ENCODE results near the gene INTS11. TPM values are rescaled to one million over a fixed set of nuclear protein-coding genes. Genes with fewer than 3 reads are reported as not detected.

Gene INTS11
- polyA plus RNA-seq, 1 experiment = 52.8 TPM

DNA sequence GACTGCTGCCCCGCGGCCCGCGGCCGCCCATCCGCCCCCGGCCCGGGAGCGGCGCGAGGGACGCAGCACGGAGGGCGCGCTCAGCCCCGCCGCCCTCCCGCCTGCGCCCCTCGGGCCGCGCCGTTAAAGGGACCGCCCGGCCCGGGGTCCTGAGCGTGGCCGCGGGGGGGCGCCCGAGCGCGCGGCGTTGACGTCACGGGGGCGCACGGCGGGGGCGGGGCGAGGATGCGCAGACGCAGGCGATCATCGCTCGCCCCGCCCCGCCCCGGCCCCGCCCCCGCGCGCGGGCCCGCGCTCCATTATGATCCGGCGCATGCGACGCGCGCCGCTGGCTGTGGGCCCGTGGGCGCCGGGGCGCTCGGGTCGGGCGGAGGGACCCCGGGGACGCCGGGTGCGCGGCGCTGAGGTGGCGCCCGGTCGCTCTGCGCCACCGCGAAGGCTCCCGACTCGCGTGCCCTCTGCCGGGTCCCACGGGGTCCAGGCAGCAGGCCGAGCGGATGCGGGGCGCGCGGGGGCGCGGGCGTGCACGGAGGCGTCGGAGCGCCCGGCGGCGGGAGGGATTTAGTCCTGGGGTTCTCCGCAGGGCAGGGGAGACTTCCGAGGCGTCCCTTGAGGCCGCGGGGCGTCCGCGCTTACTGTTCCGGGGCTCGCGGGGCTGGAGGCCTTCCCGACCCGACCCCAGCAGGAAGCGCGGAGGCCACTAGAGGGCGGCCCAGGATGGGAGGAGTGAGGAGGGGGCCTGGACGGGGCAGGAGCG, 25.0 kb upstream of the INTS11 start, which contains the start of gene DVL1:
TSS of gene DVL1 (minus strand) at position 163 of the 757 bp plus-strand sequence. CDS start 353 bp downstream, outside the sequence.
- CTCF ChIA-PET = no interaction called here
- H3K27me3 ChIP-seq (ENCODE audit: control insufficient read depth, insufficient read depth, low read length) = no peaks in the 10 kb centered on the region
- POLR2A ChIA-PET = no interaction called here
- peak; percentile 24 for DNase-seq (ENCODE audit: low read depth, low spot score)
- peak within 1 kb of the TSS; percentile 57 for H3K27ac ChIP-seq (ENCODE audit: low read depth, low read length)
- no peaks in the 10 kb centered on the region; the same call in 1 of the 2 replicates for H3K9me3 ChIP-seq (ENCODE audit: control insufficient read depth, insufficient read depth, low read length)
- TF ChIP-seq, protein P1, sequence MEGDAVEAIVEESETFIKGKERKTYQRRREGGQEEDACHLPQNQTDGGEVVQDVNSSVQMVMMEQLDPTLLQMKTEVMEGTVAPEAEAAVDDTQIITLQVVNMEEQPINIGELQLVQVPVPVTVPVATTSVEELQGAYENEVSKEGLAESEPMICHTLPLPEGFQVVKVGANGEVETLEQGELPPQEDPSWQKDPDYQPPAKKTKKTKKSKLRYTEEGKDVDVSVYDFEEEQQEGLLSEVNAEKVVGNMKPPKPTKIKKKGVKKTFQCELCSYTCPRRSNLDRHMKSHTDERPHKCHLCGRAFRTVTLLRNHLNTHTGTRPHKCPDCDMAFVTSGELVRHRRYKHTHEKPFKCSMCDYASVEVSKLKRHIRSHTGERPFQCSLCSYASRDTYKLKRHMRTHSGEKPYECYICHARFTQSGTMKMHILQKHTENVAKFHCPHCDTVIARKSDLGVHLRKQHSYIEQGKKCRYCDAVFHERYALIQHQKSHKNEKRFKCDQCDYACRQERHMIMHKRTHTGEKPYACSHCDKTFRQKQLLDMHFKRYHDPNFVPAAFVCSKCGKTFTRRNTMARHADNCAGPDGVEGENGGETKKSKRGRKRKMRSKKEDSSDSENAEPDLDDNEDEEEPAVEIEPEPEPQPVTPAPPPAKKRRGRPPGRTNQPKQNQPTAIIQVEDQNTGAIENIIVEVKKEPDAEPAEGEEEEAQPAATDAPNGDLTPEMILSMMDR (IDR thresholded peaks at IDR 0.05; ENCODE audit: low read depth, low read length) = peak; percentile 52
- H3K4me3 ChIP-seq (ENCODE audit: low read depth, low read length) = peak within 1 kb of the TSS; percentile 74

DNA sequence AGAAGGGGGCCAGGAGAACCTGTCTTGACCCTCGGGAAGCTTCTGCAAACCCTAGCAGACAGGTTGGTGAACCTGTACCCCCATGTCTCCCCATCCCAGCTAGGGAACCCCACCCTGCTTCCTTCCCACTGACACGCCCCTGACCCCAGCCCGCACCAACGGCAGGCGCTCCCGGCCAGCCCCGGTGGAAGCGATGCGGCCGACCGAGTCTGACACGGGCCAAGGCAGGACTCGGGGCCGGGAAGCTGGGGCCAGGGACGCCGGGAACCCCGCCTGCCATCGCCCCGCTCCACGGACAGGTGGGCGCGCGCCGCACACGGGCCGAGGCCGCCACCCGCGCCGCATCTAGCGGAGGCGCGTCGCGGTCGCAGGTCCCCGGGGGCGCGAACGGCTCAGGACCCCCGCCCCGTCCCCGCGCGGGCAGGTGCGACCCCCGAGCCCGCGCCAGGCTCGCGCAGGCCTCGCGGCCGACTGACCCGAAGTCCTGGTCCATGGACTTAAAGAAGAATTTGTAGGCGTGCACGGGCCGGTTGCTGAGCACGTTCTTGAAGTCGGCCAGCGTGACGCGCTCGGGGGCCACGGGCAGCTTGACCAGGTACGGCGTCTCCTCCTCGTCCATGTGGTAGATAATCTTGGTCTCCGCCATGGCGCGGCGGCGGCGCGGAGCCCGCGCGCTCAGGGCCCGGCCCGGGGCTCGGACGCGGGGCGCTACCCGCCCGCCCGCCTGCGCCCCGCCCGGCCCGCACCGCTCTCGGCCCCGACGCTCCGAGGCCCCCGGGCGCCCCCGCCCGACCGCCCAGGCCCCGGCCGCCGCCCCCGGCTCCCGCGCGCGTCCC, 24.2 kb upstream of the INTS11 start:
- ChIA-PET CTCF (interaction anchor here (0.8 to 1.2 kb wide), 4 partner anchors 14 to 227 kb away, joined by 3 to 6 read pairs (median 3); no protein-coding TSS in a partner anchor), POLR2A (interaction anchor here (0.6 to 1.9 kb wide), 3 partner anchors 9 to 405 kb away, joined by 7 to 12 read pairs (median 9); partner anchors contain the start of genes AURKAIP1 and MXRA8)
- H3K9me3 ChIP-seq (ENCODE audit: control insufficient read depth, insufficient read depth, low read length) = no peaks in the 10 kb centered on the region; the same call in 1 of the 2 replicates
- no peaks in the 10 kb centered on the region for H3K27me3 ChIP-seq (ENCODE audit: control insufficient read depth, insufficient read depth, low read length)
- peak overlapping the region; percentile 74 for H3K4me3 ChIP-seq (ENCODE audit: low read depth, low read length)
- DNase-seq (ENCODE audit: low read depth, low spot score) = no peak
- TF ChIP-seq, protein P1 (IDR thresholded peaks at IDR 0.05; ENCODE audit: low read depth, low read length) = no peak
- H3K27ac ChIP-seq (ENCODE audit: low read depth, low read length) = no peak overlapping the region

DNA sequence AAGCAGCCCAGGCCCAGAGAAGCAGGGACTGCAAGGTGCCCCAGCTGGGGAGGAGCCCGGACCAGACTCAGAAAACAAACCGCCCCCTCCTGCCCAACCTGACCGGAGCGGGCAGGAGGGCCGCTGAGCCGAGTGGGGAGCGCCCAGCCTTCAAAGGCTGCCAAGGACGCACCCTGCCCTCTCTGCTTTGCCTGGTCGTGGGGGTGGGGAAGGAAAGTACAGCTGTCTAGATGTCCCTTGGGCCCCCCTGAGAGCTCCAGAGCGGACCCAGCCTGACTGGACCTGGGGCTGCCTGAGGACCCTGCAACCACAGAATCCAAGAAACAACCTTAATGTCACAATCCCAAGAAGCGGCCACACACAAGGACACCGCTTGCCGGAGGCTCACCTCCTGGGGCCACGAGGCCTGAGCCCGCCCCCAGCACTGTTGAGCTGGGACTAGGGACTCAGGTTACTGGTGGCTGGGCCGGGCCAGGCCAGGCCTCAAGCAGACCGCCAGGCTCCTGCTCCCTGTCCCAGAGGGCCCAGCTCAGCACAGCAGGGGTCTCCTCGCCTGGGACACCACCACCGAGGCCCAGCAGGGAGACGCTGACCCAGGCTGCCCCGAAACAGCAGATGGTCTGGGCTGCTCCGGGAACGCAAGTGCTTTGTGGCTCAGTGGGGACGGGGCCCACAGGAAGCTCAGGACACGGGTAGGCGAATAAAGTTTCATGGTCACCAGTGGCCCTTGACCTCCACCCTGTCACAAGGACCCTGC, 23.4 kb upstream of the INTS11 start:
- Histone ChIP-seq H3K27me3 (ENCODE audit: control insufficient read depth, insufficient read depth, low read length) (no peaks in the 10 kb centered on the region), H3K4me3 (ENCODE audit: low read depth, low read length) (peak overlapping the region; percentile 74), H3K27ac (ENCODE audit: low read depth, low read length) (peak overlapping the region; percentile 2), H3K9me3 (ENCODE audit: control insufficient read depth, insufficient read depth, low read length) (no peaks in the 10 kb centered on the region; the same call in 1 of the 2 replicates)
- CTCF ChIA-PET = interaction anchor here (0.8 to 1.2 kb wide), 4 partner anchors 13 to 226 kb away, joined by 3 to 6 read pairs (median 3); no protein-coding TSS in a partner anchor
- TF ChIP-seq, protein P1 (IDR thresholded peaks at IDR 0.05; ENCODE audit: low read depth, low read length) = no peak
- no peak for DNase-seq (ENCODE audit: low read depth, low spot score)
- POLR2A ChIA-PET = interaction anchor here (1.7 to 1.9 kb wide), 2 partner anchors 10 to 27 kb away, joined by 7 to 12 read pairs; partner anchors contain the start of genes AURKAIP1 and MXRA8

DNA sequence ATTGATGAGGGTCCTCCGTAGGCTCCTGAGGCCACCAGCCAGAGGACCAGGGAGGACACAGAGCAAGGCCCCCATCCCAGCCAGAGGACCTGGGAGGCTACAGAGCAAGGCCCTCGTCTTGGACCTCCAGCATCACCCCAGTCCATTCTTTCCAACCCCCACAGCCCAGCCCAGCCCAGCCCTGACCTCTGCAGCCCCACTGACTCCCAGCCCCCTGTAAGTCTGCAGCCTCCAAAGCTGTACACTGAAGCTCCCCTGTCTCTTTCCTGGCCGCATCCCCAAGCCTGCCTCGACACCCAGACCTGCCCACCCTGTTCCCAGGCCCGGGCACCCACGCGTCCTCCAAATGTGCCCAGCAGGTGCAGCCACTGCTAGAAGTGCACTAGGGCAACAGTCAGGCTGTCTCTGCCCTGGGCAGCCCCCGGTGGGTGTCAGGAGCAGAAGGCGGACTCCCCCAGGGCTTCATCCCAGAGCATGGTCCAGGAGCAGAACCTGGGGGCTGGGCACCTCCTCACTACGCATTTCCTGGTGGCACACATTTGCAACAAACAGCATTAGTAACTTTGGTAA, 22.7 kb upstream of the INTS11 start:
- ChIA-PET POLR2A (interaction anchor here (1.7 to 1.9 kb wide), 2 partner anchors 11 to 28 kb away, joined by 7 to 12 read pairs; partner anchors contain the start of genes AURKAIP1 and MXRA8), CTCF (interaction anchor here (1.2 kb wide), 1 partner anchor 25 kb away, joined by 3 read pairs; no protein-coding TSS in a partner anchor)
- no peak for DNase-seq (ENCODE audit: low read depth, low spot score)
- TF ChIP-seq, protein P1 (IDR thresholded peaks at IDR 0.05; ENCODE audit: low read depth, low read length) = no peak
- no peaks in the 10 kb centered on the region for H3K27me3 ChIP-seq (ENCODE audit: control insufficient read depth, insufficient read depth, low read length)
- no peak overlapping the region for H3K27ac ChIP-seq (ENCODE audit: low read depth, low read length)
- no peaks in the 10 kb centered on the region; the same call in 1 of the 2 replicates for H3K9me3 ChIP-seq (ENCODE audit: control insufficient read depth, insufficient read depth, low read length)
- H3K4me3 ChIP-seq (ENCODE audit: low read depth, low read length) = peak overlapping the region; percentile 74
